Caco-2 (cell line): ENCODE measurements around the gene EXOC3. TPM values are rescaled to one million over a fixed set of nuclear protein-coding genes. Genes with fewer than 3 reads are reported as not detected.
A peak's percentile ranks its signal among the peaks of the same experiment; 100 is the strongest.

Experiments
- BruUV-seq: library from RNA; stranded (reverse); fragments of 400-500 nt; replicated peaks from 2 replicates; lab custom pipeline; 2021; lab: Mats Ljungman, UMichigan
- CTCF ChIA-PET: fragments of 300-600 bp; sonication (Branson Sonifier 250); formaldehyde crosslinking; loops from one replicate; lab custom pipeline; 2022; ENCODE audit warnings: antibody characterized with exemption; lab: Charles Lee
- POLR2A ChIA-PET: fragments of 300-600 bp; sonication (Branson Sonifier 250); formaldehyde crosslinking; loops from one replicate; lab custom pipeline; 2022; ENCODE audit warnings: antibody characterized with exemption; lab: Charles Lee
- DNase-seq, 2 experiments: peaks; one replicate each; pipeline versions ENCODE4 v3.0.0 to v3.0.0-alpha.2; 2020 to 2022
- H3K27me3 ChIP-seq: replicated peaks from 2 replicates; pipeline ENCODE4 v1.6.0; 2011; ENCODE audit warnings: low read length; ENCODE audit not compliant: control insufficient read depth, insufficient read depth
- H3K36me3 ChIP-seq: 2 replicates; pipeline ENCODE4 v1.5.1; 2011; ENCODE audit warnings: low read length; ENCODE audit not compliant: control insufficient read depth, insufficient read depth
- H3K4me1 ChIP-seq: fragments of 250-450 bp; sonication (Bioruptor Pico); 2 replicates; pipeline ENCODE4 v1.5.1; 2020; ENCODE audit warnings: mild to moderate bottlenecking
- H3K4me3 ChIP-seq: 2 replicates; pipeline ENCODE4 v1.5.1; 2011; ENCODE audit warnings: low read depth, mild to moderate bottlenecking, control low read depth, low read length
- H3K9me3 ChIP-seq: fragments of 250-450 bp; sonication (Bioruptor Pico); 2 replicates; pipeline ENCODE4 v1.5.1; 2020; ENCODE audit warnings: mild to moderate bottlenecking, moderate library complexity
- H3K27ac Mint-ChIP-seq: one replicate; pipeline ENCODE4 v1.8.0; 2022; ENCODE audit warnings: mixed read lengths; ENCODE audit not compliant: unreplicated experiment
- H3K27me3 Mint-ChIP-seq: one replicate; pipeline ENCODE4 v1.8.0; 2022; ENCODE audit warnings: mixed read lengths; ENCODE audit not compliant: insufficient read depth, unreplicated experiment
- H3K36me3 Mint-ChIP-seq: one replicate; pipeline ENCODE4 v1.8.0; 2022; ENCODE audit warnings: mild to moderate bottlenecking, mixed read lengths; ENCODE audit not compliant: insufficient read depth, unreplicated experiment
- H3K4me1 Mint-ChIP-seq: one replicate; pipeline ENCODE4 v1.8.0; 2022; ENCODE audit warnings: low read depth, mixed read lengths; ENCODE audit not compliant: unreplicated experiment
- H3K4me3 Mint-ChIP-seq: one replicate; pipeline ENCODE4 v1.8.0; 2022; ENCODE audit warnings: mild to moderate bottlenecking, moderate library complexity, mixed read lengths; ENCODE audit not compliant: unreplicated experiment
- H3K9me3 Mint-ChIP-seq: one replicate; pipeline ENCODE4 v1.8.0; 2022; ENCODE audit warnings: mixed read lengths; ENCODE audit not compliant: unreplicated experiment
- CTCF ChIP-seq, 2 experiments: fragments of 200-600 bp in 1 of 2; IDR thresholded peaks; 1 replicate in 1 of 2; 2 replicates in 1 of 2; pipeline versions ENCODE4 v1.5.1 to v1.8.0; 2011 to 2022; ENCODE audit warnings: antibody characterized with exemption in 1 of 2, control low read depth in 1 of 2, inconsistent platforms in 1 of 2, low read depth in 1 of 2, low read length in 1 of 2, mild to moderate bottlenecking in 1 of 2, moderate library complexity in 1 of 2; ENCODE audit not compliant: insufficient read depth in 1 of 2, severe bottlenecking in 1 of 2, unreplicated experiment in 1 of 2
- intact Hi-C: fragments of 100-400 bp; cut with micrococcal nuclease; formaldehyde crosslinking; loops from one replicate; pipeline ENCODE4 v1.10.0; 2022; ENCODE audit not compliant: unreplicated experiment
- total RNA-seq: library from RNA; stranded (reverse); gene quantifications from 2 replicates; pipeline ENCODE4 v1.2.3, GENCODE V29; 2022

The EXOC3 gene
- total RNA-seq, 1 experiment from 2014 or later: 44.5 TPM

DNA sequence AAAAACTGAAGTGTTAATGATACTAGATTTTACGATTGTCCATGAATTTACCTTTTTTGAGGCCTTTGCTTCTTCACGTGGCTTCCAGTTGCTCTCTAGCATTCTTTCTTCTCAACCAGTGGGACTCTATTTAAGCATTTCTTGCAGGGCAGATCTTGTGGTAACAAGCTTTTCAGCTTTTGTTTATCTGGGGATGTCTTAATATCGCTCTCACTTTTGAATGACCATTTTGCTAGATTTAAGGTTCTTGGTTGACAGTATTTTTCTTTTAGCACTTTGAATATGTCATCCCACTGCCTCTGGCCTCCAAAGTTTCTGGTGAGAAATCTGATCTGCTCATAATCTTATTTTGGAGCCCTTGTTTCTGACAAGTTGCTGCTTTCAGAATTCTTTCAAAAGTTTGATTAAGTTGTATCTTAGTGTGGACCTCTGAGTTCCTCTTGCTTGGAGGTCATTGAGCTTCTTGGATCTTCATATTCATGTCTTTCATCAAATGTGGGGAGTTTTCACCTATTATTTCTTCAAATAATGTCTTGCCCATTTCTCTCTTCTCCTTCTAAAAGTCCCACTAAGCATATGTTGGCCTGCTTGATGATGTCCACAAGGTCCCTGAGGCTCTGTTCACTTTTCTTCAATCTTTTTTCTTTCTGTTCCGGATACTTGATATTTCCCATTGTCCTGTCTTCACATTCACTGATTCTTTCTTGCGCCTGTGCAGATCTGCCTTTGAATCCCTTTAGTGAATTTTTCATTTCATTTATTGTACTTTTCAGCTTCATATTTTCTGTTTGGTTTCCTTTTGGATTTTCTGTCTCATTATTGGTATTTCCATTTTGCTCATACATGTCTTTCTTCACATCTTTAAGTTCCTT lies 8.8 kb downstream of the EXOC3 start:
- intact Hi-C loops: no loop called here
- CTCF ChIA-PET: no interaction called here
- POLR2A ChIA-PET: no interaction called here
- no TSS peak for BruUV-seq
- Mint-ChIP-seq H3K4me3 (no peak overlapping the region), H3K4me1 (no peaks in the 10 kb centered on the region), H3K27ac (no peak overlapping the region), H3K9me3 (peaks cover 13% of the 10 kb centered on the region), H3K27me3 (no peaks in the 10 kb centered on the region), H3K36me3 (peaks cover 85% of the 10 kb centered on the region)
- Histone ChIP-seq H3K36me3 (peaks cover 10% of the 10 kb centered on the region), H3K4me1 (no peaks in the 10 kb centered on the region), H3K9me3 (peaks cover 5% of the 10 kb centered on the region; the same call in 1 of the 2 replicates), H3K27me3 (no peaks in the 10 kb centered on the region), H3K4me3 (no peak overlapping the region)
- no peak for TF ChIP-seq CTCF (IDR thresholded peaks at IDR 0.05; ENCODE audit: insufficient read depth in 1 of 2, low read depth in 1 of 2, low read length in 1 of 2, severe bottlenecking in 1 of 2, unreplicated experiment in 1 of 2)
- DNase-seq: no peak

GRCh38 chr5:452978-453710 lies 10.2 kb downstream of the EXOC3 start:
- Mint-ChIP-seq H3K27me3 (no peaks in the 10 kb centered on the region), H3K36me3 (peaks cover 78% of the 10 kb centered on the region), H3K9me3 (peaks cover 13% of the 10 kb centered on the region), H3K4me3 (no peak overlapping the region), H3K4me1 (no peaks in the 10 kb centered on the region), H3K27ac (no peak overlapping the region)
- no peaks in the 10 kb centered on the region for H3K27me3 ChIP-seq
- peak in 1 of 2 experiments; percentile 10 for DNase-seq
- peaks cover under 1% of the 10 kb centered on the region for H3K36me3 ChIP-seq
- H3K4me3 ChIP-seq: no peak overlapping the region
- CTCF ChIA-PET: no interaction called here
- intact Hi-C loops: no loop called here
- H3K9me3 ChIP-seq: peaks cover 5% of the 10 kb centered on the region; the same call in 1 of the 2 replicates
- BruUV-seq: no TSS peak
- no peak for TF ChIP-seq CTCF (IDR thresholded peaks at IDR 0.05; ENCODE audit: insufficient read depth in 1 of 2, low read depth in 1 of 2, low read length in 1 of 2, severe bottlenecking in 1 of 2, unreplicated experiment in 1 of 2)
- H3K4me1 ChIP-seq: 0 out of 2 replicates have a peak, but pooled peaks cover 1% of the 10 kb centered on the region
- POLR2A ChIA-PET: no interaction called here

- H3K4me3 Mint-ChIP-seq: no peak overlapping the region
- CTCF ChIA-PET: no interaction called here
- H3K36me3 ChIP-seq: no peaks in the 10 kb centered on the region; the same call in none of the 2 replicates
- H3K27ac Mint-ChIP-seq: no peak overlapping the region
- H3K27me3 Mint-ChIP-seq: no peaks in the 10 kb centered on the region
- no peak for TF ChIP-seq CTCF (IDR thresholded peaks at IDR 0.05; ENCODE audit: insufficient read depth in 1 of 2, low read depth in 1 of 2, low read length in 1 of 2, severe bottlenecking in 1 of 2, unreplicated experiment in 1 of 2)
- H3K4me1 Mint-ChIP-seq: no peaks in the 10 kb centered on the region
- DNase-seq: no peak
- H3K27me3 ChIP-seq: no peaks in the 10 kb centered on the region
- POLR2A ChIA-PET: no interaction called here
- H3K9me3 Mint-ChIP-seq: peaks cover 13% of the 10 kb centered on the region
- peaks cover 7% of the 10 kb centered on the region; the same call in 1 of the 2 replicates for H3K4me1 ChIP-seq
- no TSS peak for BruUV-seq
- H3K36me3 Mint-ChIP-seq: peaks cover 71% of the 10 kb centered on the region
- no peak overlapping the region for H3K4me3 ChIP-seq
- intact Hi-C loops: no loop called here
- H3K9me3 ChIP-seq: peaks cover 5% of the 10 kb centered on the region; the same call in 1 of the 2 replicates
These were observed 10.9 kb downstream of the EXOC3 start for GRCh38 chr5:453725-454481.
